H9 (cell line): Measurements from ENCODE around the gene STX10. TPM values are rescaled to one million over a fixed set of nuclear protein-coding genes. Genes with fewer than 3 reads are reported as not detected.
A peak's percentile ranks its signal among the peaks of the same experiment; 100 is the strongest.

ENCODE experiments used
- DNase-seq: peaks from one replicate; pipeline ENCODE4 v3.0.0-alpha.2; 2017
- H2AFZ ChIP-seq: one replicate; pipeline ENCODE4 v1.6.1; 2013; ENCODE audit warnings: mild to moderate bottlenecking, low read length, control low read depth, moderate library complexity
- H2AK5ac ChIP-seq: 2 replicates; pipeline ENCODE4 v1.6.1; 2013; ENCODE audit warnings: low read length, control low read depth, mixed read lengths; ENCODE audit not compliant: insufficient read length
- H2BK120ac ChIP-seq: one replicate; pipeline ENCODE4 v1.6.1; 2013; ENCODE audit warnings: low read depth, mild to moderate bottlenecking, low read length, control low read depth, inconsistent platforms; ENCODE audit not compliant: poor library complexity, severe bottlenecking
- H2BK12ac ChIP-seq: 2 replicates; pipeline ENCODE4 v1.6.1; 2013; ENCODE audit warnings: low read length, control low read depth, mixed read lengths, low read depth; ENCODE audit not compliant: insufficient read length
- H2BK15ac ChIP-seq: 2 replicates; pipeline ENCODE4 v1.6.1; 2013; ENCODE audit warnings: low read depth, low read length, control low read depth
- H2BK20ac ChIP-seq: one replicate; pipeline ENCODE4 v1.6.1; 2013; ENCODE audit warnings: low read depth, mild to moderate bottlenecking, low read length, control low read depth, inconsistent platforms; ENCODE audit not compliant: poor library complexity, severe bottlenecking
- H2BK5ac ChIP-seq: 2 replicates; pipeline ENCODE4 v1.6.1; 2013; ENCODE audit warnings: low read length, control low read depth, mixed read lengths; ENCODE audit not compliant: insufficient read length
- H3K14ac ChIP-seq: 2 replicates; pipeline ENCODE4 v1.6.1; 2013; ENCODE audit warnings: low read length, control low read depth; ENCODE audit not compliant: insufficient read depth
- H3K18ac ChIP-seq: 2 replicates; pipeline ENCODE4 v1.6.1; 2013; ENCODE audit warnings: low read depth, mild to moderate bottlenecking, mixed read lengths, low read length, control low read depth; ENCODE audit not compliant: insufficient read length
- H3K23ac ChIP-seq: 2 replicates; pipeline ENCODE4 v1.6.1; 2013; ENCODE audit warnings: low read length, control low read depth, mixed read lengths, low read depth; ENCODE audit not compliant: insufficient read length
- H3K23me2 ChIP-seq: 2 replicates; pipeline ENCODE4 v1.6.1; 2013; ENCODE audit warnings: low read depth, mild to moderate bottlenecking, mixed read lengths, low read length, control low read depth; ENCODE audit not compliant: insufficient read length, poor library complexity, severe bottlenecking
- H3K27ac ChIP-seq: 2 replicates; pipeline ENCODE4 v1.5.1; 2013; ENCODE audit warnings: low read length, control low read depth, mixed read lengths, low read depth; ENCODE audit not compliant: insufficient read length
- H3K27me3 ChIP-seq: 2 replicates; pipeline ENCODE4 v1.6.1; 2013; ENCODE audit warnings: low read length, control low read depth, inconsistent platforms; ENCODE audit not compliant: insufficient read depth
- H3K4ac ChIP-seq: 2 replicates; pipeline ENCODE4 v1.6.1; 2013; ENCODE audit warnings: low read depth, mild to moderate bottlenecking, control low read depth, inconsistent platforms, low read length, moderate library complexity
- H3K4me1 ChIP-seq: 2 replicates; pipeline ENCODE4 v1.6.1; 2013; ENCODE audit warnings: low read length, control low read depth, inconsistent platforms; ENCODE audit not compliant: insufficient read depth
- H3K4me2 ChIP-seq: 2 replicates; pipeline ENCODE4 v1.6.1; 2013; ENCODE audit warnings: low read length, control low read depth, mixed read lengths; ENCODE audit not compliant: insufficient read length, insufficient read depth
- H3K56ac ChIP-seq: 2 replicates; pipeline ENCODE4 v1.6.1; 2013; ENCODE audit warnings: low read depth, mild to moderate bottlenecking, mixed read lengths, low read length, control low read depth; ENCODE audit not compliant: insufficient read length
- H3K79me1 ChIP-seq: 2 replicates; pipeline ENCODE4 v1.6.1; 2013; ENCODE audit warnings: low read depth, mild to moderate bottlenecking, moderate library complexity, low read length, control low read depth, inconsistent platforms; ENCODE audit not compliant: insufficient read depth, poor library complexity, severe bottlenecking
- H3K79me2 ChIP-seq: 2 replicates; pipeline ENCODE4 v1.6.1; 2013; ENCODE audit warnings: low read length, control low read depth, inconsistent platforms; ENCODE audit not compliant: insufficient read depth
- H3K9ac ChIP-seq: 2 replicates; pipeline ENCODE4 v1.6.1; 2013; ENCODE audit warnings: low read length, control low read depth, mixed read lengths; ENCODE audit not compliant: insufficient read length; ENCODE audit errors: extremely low read depth
- H3K9me3 ChIP-seq: one replicate; pipeline ENCODE4 v1.6.1; 2013; ENCODE audit warnings: low read depth, low read length, inconsistent platforms; ENCODE audit not compliant: control insufficient read depth
- H3T11ph ChIP-seq: one replicate; pipeline ENCODE4 v1.6.1; 2013; ENCODE audit warnings: mild to moderate bottlenecking, low read length, control low read depth, inconsistent platforms
- H4K20me1 ChIP-seq: one replicate; pipeline ENCODE4 v1.6.1; 2013; ENCODE audit not compliant: control insufficient read depth, insufficient read length, insufficient read depth
- H4K5ac ChIP-seq: 2 replicates; pipeline ENCODE4 v1.6.1; 2013; ENCODE audit warnings: low read depth, mild to moderate bottlenecking, mixed read lengths, low read length, control low read depth; ENCODE audit not compliant: insufficient read length
- H4K8ac ChIP-seq: replicated peaks from 2 replicates; pipeline ENCODE4 v1.6.1; 2013; ENCODE audit warnings: low read length, control low read depth, mixed read lengths, low read depth; ENCODE audit not compliant: insufficient read length
- H4K91ac ChIP-seq: 2 replicates; pipeline ENCODE4 v1.6.1; 2013; ENCODE audit warnings: low read depth, mild to moderate bottlenecking, moderate library complexity, mixed read lengths, low read length, control low read depth; ENCODE audit not compliant: insufficient read length
- H3K27ac Mint-ChIP-seq, 3 experiments: 2 replicates in 2 of 3; 3 replicates in 1 of 3; pipeline ENCODE4 v1.8.0; 2020 to 2021; ENCODE audit warnings: mixed read lengths in 3 of 3, mild to moderate bottlenecking in 1 of 3, moderate library complexity in 1 of 3
- H3K27me3 Mint-ChIP-seq: 2 replicates; pipeline ENCODE4 v1.8.0; 2021; ENCODE audit warnings: low read depth, mild to moderate bottlenecking, moderate library complexity, mixed read lengths
- H3K36me3 Mint-ChIP-seq, 3 experiments: 2 replicates in 2 of 3; 3 replicates in 1 of 3; pipeline ENCODE4 v1.8.0; 2020 to 2021; ENCODE audit warnings: low read depth in 3 of 3, mixed read lengths in 3 of 3; ENCODE audit not compliant: insufficient read depth in 1 of 3
- H3K4me1 Mint-ChIP-seq, 2 experiments: 2 replicates each; pipeline ENCODE4 v1.8.0; 2020; ENCODE audit warnings: mixed read lengths in 2 of 2
- H3K4me3 Mint-ChIP-seq, 2 experiments: 2 replicates in 1 of 2; 3 replicates in 1 of 2; pipeline ENCODE4 v1.8.0; 2020 to 2021; ENCODE audit warnings: mild to moderate bottlenecking in 2 of 2, mixed read lengths in 2 of 2, moderate library complexity in 1 of 2
- H3K9me3 Mint-ChIP-seq, 2 experiments: 2 replicates in 1 of 2; 3 replicates in 1 of 2; pipeline ENCODE4 v1.8.0; 2020; ENCODE audit warnings: mild to moderate bottlenecking in 2 of 2, mixed read lengths in 2 of 2, moderate library complexity in 1 of 2
- CTCF ChIP-seq: fragments of 200-600 bp; sonication (generic); conservative IDR thresholded peaks from 3 replicates; pipeline ENCODE4 v1.8.0; 2021; ENCODE audit warnings: antibody characterized with exemption, mild to moderate bottlenecking
- WGBS: extraction: QIAGEN DNeasy Blood & Tissue Kit; methylation state at CpG from one replicate; pipeline ENCODE4 v1.1.7; 2013; ENCODE audit warnings: missing lambda C conversion rate, low lambda C conversion rate, mixed read lengths; ENCODE audit not compliant: insufficient read length; ENCODE audit errors: extremely low coverage; 5-methylcytosine and 5-hydroxymethylcytosine counted together
- total RNA-seq: library from RNA; stranded (reverse); gene quantifications from 2 replicates; pipeline ENCODE4 v1.2.1, GENCODE V29; 2021

STX10 gene
- total RNA-seq, 1 experiment from 2014 or later: 39.4 TPM

GRCh38 chr19:13116282-13117175, 33.6 kb downstream of the STX10 start, which contains the start of gene TRMT1:
Gene TRMT1, minus strand, starts transcription at chr19:13116740. Its CDS starts 341 bp downstream, at chr19:13116399.
- peak; percentile 92 for DNase-seq
- H2BK20ac ChIP-seq: no peak within 1 kb of the TSS
- H2BK12ac ChIP-seq: no peak within 1 kb of the TSS
- no peak within 1 kb of the TSS for H3T11ph ChIP-seq
- no peak within 1 kb of the TSS for H3K23ac ChIP-seq
- WGBS: no CpG with 5 or more reads among the region's 51 CpGs
- H3K4me1 Mint-ChIP-seq: peaks cover 34 to 40% of the 10 kb centered on the region in 2 experiments
- peak within 1 kb of the TSS; percentile 94 for H3K9ac ChIP-seq
- peaks cover 11% of the 10 kb centered on the region for H3K23me2 ChIP-seq
- H3K36me3 Mint-ChIP-seq: peaks cover 9 to 49% (median 41%) of the 10 kb centered on the region in 3 experiments; a peak in 6 of 7 replicates
- H3K4me3 Mint-ChIP-seq: peak within 1 kb of the TSS; percentile 98 to 100
- H3K56ac ChIP-seq: no peak within 1 kb of the TSS
- no peak for TF ChIP-seq CTCF
- H3K4me2 ChIP-seq: peak within 1 kb of the TSS; percentile 66
- H2BK120ac ChIP-seq: no peak within 1 kb of the TSS
- H2AFZ ChIP-seq: no peak within 1 kb of the TSS
- H3K27me3 Mint-ChIP-seq: no peaks in the 10 kb centered on the region
- H4K8ac ChIP-seq: no peak within 1 kb of the TSS
- H3K4ac ChIP-seq: no peak within 1 kb of the TSS
- peaks cover 11% of the 10 kb centered on the region; the same call in 1 of the 2 replicates for H3K4me1 ChIP-seq
- no peaks in the 10 kb centered on the region for H4K20me1 ChIP-seq
- peaks cover 36% of the 10 kb centered on the region for H3K79me2 ChIP-seq
- H2BK15ac ChIP-seq: no peak within 1 kb of the TSS
- peak within 1 kb of the TSS; percentile 52 for H3K27ac ChIP-seq
- no peak within 1 kb of the TSS for H2AK5ac ChIP-seq
- H4K5ac ChIP-seq: peak within 1 kb of the TSS; percentile 83
- H3K27me3 ChIP-seq: no peaks in the 10 kb centered on the region
- no peaks in the 10 kb centered on the region for H3K79me1 ChIP-seq
- H3K14ac ChIP-seq: peak within 1 kb of the TSS; percentile 71
- no peak within 1 kb of the TSS for H2BK5ac ChIP-seq
- peaks cover 0 to 1% of the 10 kb centered on the region in 2 experiments; a peak in 2 of 5 replicates for H3K9me3 Mint-ChIP-seq
- H4K91ac ChIP-seq: peak within 1 kb of the TSS; percentile 21
- peak within 1 kb of the TSS; percentile 98 to 99 (median 99) for H3K27ac Mint-ChIP-seq
- H3K9me3 ChIP-seq: no peaks in the 10 kb centered on the region
- H3K18ac ChIP-seq: peak within 1 kb of the TSS; percentile 85
